K562 (cell line): ENCODE data around the gene REP15. TPM values are rescaled to one million over a fixed set of nuclear protein-coding genes. Genes with fewer than 3 reads are reported as not detected.

ENCODE experiments used
- CBFA2T2 ChIP-seq: fragments of 450-650 bp; conservative IDR thresholded peaks from 2 replicates; pipeline ENCODE4 v1.6.1; 2017; ENCODE audit warnings: mild to moderate bottlenecking
- CSDE1 ChIP-seq, 2 experiments: fragments of 450-650 bp; IDR thresholded peaks; 2 replicates each; pipeline ENCODE4 v1.6.1; 2016; ENCODE audit warnings: mild to moderate bottlenecking in 1 of 2
- EGR1 ChIP-seq: fragments of 450-650 bp; conservative IDR thresholded peaks from 2 replicates; pipeline ENCODE4 v1.6.1; 2017; ENCODE audit warnings: mild to moderate bottlenecking
- FIP1L1 ChIP-seq: fragments of 200-400 bp; formaldehyde crosslinking; IDR thresholded peaks from 2 replicates; pipeline ENCODE4 v1.6.1; 2018; ENCODE audit warnings: mild to moderate bottlenecking, low read depth, low read length; ENCODE audit not compliant: poor library complexity, severe bottlenecking
- HMGN3 ChIP-seq: IDR thresholded peaks from 2 replicates; pipeline ENCODE4 v1.6.1; 2011; ENCODE audit warnings: borderline replicate concordance, low read depth, mild to moderate bottlenecking, mixed read lengths, low read length; ENCODE audit not compliant: insufficient read length; ENCODE audit errors: extremely low read depth
- L3MBTL2 ChIP-seq: fragments of 450-650 bp; IDR thresholded peaks from 2 replicates; pipeline ENCODE4 v1.6.1; 2016; ENCODE audit warnings: mild to moderate bottlenecking, moderate library complexity
- MEF2D ChIP-seq: conservative IDR thresholded peaks from 2 replicates; pipeline ENCODE4 v1.6.1; 2016; ENCODE audit warnings: low read depth, missing genetic modification characterization, missing compliant biosample characterization
- NELFE ChIP-seq: IDR thresholded peaks from 2 replicates; pipeline ENCODE4 v1.6.1; 2011; ENCODE audit warnings: mild to moderate bottlenecking; ENCODE audit not compliant: insufficient read depth, insufficient read length
- ZBTB17 ChIP-seq: fragments of 450-650 bp; formaldehyde crosslinking; IDR thresholded peaks from 2 replicates; pipeline ENCODE4 v1.4.0; 2020; ENCODE audit warnings: mild to moderate bottlenecking
- ZNF184 ChIP-seq: sonication (generic); formaldehyde crosslinking; IDR thresholded peaks from 2 replicates; pipeline ENCODE4 v1.5.0; 2020; ENCODE audit warnings: missing genetic modification reagents
- ZNF217 ChIP-seq: sonication (generic); formaldehyde crosslinking; IDR thresholded peaks from 2 replicates; pipeline ENCODE4 v1.8.0; 2022; ENCODE audit warnings: mild to moderate bottlenecking, missing genetic modification reagents
- ZNF23 ChIP-seq: fragments of 250-450 bp; sonication (Bioruptor Pico); IDR thresholded peaks from 2 replicates; pipeline ENCODE4 v1.4.0; 2020; ENCODE audit warnings: mild to moderate bottlenecking
- ZNF24 ChIP-seq: fragments of 450-650 bp; IDR thresholded peaks from 2 replicates; pipeline ENCODE4 v1.6.1; 2016
- ZNF347 ChIP-seq: fragments of 450-650 bp; formaldehyde crosslinking; IDR thresholded peaks from 2 replicates; pipeline ENCODE4 v1.4.0; 2020; ENCODE audit warnings: low read depth, mild to moderate bottlenecking, moderate library complexity
- ZNF436 ChIP-seq: fragments of 250-450, 450-650 bp; sonication (Bioruptor Pico); formaldehyde crosslinking; IDR thresholded peaks from 2 replicates; pipeline ENCODE4 v1.7.0; 2020; ENCODE audit warnings: mild to moderate bottlenecking
- ZNF830 ChIP-seq: fragments of 250-450 bp; sonication (Bioruptor Pico); IDR thresholded peaks from 2 replicates; pipeline ENCODE4 v1.5.0; 2021; ENCODE audit warnings: mild to moderate bottlenecking
- polyA plus RNA-seq, 8 experiments: library from polyadenylated mRNA; depleted of rRNA in 4 of 8; stranded (reverse) in 5 of 8; unstranded in 3 of 8; fragments of >200 nt; fragmentation: Nextera tagmentation in 2 of 8; fragmentation: Illumina TruSeq in 1 of 8; extraction: Ambion mirVana in 2 of 8; extraction: Trizol in 1 of 8; gene quantifications; 2 replicates each; pipeline versions ENCODE4 v1.2.1 to v1.2.3, GENCODE V29; 2011 to 2014; ENCODE audit warnings: inconsistent platforms in 1 of 8, missing spikeins in 1 of 8
- total RNA-seq, 7 experiments: library from RNA; depleted of rRNA in 6 of 7; stranded (reverse); fragments of >200 nt in 6 of 7; fragmentation: Illumina TruSeq in 2 of 7; extraction: Trizol in 2 of 7; gene quantifications; 2 replicates each; pipeline versions ENCODE4 v1.2.1 to v1.2.3, GENCODE V29; 2011 to 2021; ENCODE audit warnings: low replicate concordance in 1 of 7
- TF ChIP-seq, protein P1 (sequence below): IDR thresholded peaks from 2 replicates; pipeline ENCODE4 v1.6.1; 2014; ENCODE audit warnings: antibody characterized with exemption
- TF ChIP-seq, protein P2 (sequence below), 2 experiments: fragments of 450-650 bp in 1 of 2; sonication (generic) in 1 of 2; formaldehyde crosslinking; conservative IDR thresholded peaks; 2 replicates each; pipeline versions ENCODE4 v1.4.0 to v1.8.1; 2020 to 2022; ENCODE audit warnings: mild to moderate bottlenecking in 1 of 2, missing genetic modification reagents in 1 of 2
- TF ChIP-seq, protein P3 (sequence below): sonication (generic); IDR thresholded peaks from 2 replicates; pipeline ENCODE4 v1.6.1; 2016
- TF ChIP-seq, protein P4 (sequence below): fragments of 250-450 bp; sonication (Bioruptor Pico); IDR thresholded peaks from 2 replicates; pipeline ENCODE4 v1.4.0; 2020

REP15 gene
- total and polyA plus RNA-seq, 9 of the 15 experiments (the other 6 are each of a cell fraction or from before 2014, with no cell fraction given) = not detected

DNA sequence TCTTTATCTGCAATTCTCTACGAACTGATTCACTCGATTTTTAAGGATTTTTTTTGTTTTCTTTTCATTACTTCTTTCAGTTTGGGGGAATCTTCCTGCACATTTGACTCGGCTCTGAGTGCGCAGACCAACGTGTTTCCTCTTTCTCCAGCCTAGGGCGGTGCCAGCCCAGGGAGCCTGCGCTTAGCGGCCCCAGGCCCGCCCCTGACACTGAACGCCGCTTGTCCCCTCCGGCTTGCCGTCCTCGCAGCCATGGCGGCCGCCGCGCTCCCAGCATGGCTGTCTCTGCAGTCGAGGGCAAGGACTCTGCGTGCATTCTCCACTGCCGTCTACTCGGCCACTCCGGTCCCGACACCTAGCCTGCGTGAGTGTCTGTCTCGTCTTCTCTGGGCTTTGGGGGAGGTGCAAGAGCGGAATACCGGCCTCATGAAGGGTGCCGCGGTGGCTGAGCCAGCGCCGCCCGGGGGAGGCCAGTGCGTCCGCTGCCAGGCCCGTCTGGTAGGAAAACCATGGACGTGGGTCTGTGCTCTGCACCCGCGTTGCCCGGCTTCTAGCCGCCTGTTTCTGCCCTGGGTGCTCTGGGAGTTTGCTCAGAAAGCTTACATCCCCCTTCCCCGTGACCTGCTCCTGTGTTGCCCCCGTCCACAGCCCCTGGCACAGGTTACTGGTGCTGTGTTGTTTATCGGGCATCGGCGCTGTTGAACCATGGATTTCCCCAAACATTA, 14.5 kb downstream of the REP15 start, which contains the start of gene MRPS35 (continued):
- TF ChIP-seq, protein P1, sequence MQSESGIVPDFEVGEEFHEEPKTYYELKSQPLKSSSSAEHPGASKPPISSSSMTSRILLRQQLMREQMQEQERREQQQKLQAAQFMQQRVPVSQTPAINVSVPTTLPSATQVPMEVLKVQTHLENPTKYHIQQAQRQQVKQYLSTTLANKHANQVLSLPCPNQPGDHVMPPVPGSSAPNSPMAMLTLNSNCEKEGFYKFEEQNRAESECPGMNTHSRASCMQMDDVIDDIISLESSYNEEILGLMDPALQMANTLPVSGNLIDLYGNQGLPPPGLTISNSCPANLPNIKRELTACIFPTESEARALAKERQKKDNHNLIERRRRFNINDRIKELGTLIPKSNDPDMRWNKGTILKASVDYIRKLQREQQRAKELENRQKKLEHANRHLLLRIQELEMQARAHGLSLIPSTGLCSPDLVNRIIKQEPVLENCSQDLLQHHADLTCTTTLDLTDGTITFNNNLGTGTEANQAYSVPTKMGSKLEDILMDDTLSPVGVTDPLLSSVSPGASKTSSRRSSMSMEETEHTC = no peak
- TF ChIP-seq FIP1L1 (peak; percentile 74), ZNF436 (CRISPR knock-in tag) (no peak), CBFA2T2 (no peak), ZNF184 (CRISPR knock-in tag) (no peak), ZNF217 (CRISPR knock-in tag) (no peak), NELFE (no peak), ZNF23 (CRISPR knock-in tag) (no peak), ZNF347 (CRISPR knock-in tag) (no peak), ZNF24 (no peak), L3MBTL2 (peak; percentile 90), EGR1 (no peak; the same call in 1 of the 2 replicates), ZBTB17 (peak; percentile 70; the same call in 1 of the 2 replicates), ZNF830 (CRISPR knock-in tag) (no peak), HMGN3 (peak; percentile 89), MEF2D (tag) (no peak), CSDE1 (IDR thresholded peaks at IDR 0.05) (0 out of 4 replicates have a peak, but pooled peaks of 1 of the 2 experiments have one; percentile 59)
- TF ChIP-seq, protein P2, sequence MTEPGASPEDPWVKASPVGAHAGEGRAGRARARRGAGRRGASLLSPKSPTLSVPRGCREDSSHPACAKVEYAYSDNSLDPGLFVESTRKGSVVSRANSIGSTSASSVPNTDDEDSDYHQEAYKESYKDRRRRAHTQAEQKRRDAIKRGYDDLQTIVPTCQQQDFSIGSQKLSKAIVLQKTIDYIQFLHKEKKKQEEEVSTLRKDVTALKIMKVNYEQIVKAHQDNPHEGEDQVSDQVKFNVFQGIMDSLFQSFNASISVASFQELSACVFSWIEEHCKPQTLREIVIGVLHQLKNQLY (CRISPR knock-in tag; conservative IDR thresholded peaks at IDR 0.05) = 0 out of 4 replicates have a peak, but pooled peaks have one; percentile 14 to 20
- TF ChIP-seq, protein P3, sequence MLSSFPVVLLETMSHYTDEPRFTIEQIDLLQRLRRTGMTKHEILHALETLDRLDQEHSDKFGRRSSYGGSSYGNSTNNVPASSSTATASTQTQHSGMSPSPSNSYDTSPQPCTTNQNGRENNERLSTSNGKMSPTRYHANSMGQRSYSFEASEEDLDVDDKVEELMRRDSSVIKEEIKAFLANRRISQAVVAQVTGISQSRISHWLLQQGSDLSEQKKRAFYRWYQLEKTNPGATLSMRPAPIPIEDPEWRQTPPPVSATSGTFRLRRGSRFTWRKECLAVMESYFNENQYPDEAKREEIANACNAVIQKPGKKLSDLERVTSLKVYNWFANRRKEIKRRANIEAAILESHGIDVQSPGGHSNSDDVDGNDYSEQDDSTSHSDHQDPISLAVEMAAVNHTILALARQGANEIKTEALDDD = no peak
- TF ChIP-seq, protein P4, sequence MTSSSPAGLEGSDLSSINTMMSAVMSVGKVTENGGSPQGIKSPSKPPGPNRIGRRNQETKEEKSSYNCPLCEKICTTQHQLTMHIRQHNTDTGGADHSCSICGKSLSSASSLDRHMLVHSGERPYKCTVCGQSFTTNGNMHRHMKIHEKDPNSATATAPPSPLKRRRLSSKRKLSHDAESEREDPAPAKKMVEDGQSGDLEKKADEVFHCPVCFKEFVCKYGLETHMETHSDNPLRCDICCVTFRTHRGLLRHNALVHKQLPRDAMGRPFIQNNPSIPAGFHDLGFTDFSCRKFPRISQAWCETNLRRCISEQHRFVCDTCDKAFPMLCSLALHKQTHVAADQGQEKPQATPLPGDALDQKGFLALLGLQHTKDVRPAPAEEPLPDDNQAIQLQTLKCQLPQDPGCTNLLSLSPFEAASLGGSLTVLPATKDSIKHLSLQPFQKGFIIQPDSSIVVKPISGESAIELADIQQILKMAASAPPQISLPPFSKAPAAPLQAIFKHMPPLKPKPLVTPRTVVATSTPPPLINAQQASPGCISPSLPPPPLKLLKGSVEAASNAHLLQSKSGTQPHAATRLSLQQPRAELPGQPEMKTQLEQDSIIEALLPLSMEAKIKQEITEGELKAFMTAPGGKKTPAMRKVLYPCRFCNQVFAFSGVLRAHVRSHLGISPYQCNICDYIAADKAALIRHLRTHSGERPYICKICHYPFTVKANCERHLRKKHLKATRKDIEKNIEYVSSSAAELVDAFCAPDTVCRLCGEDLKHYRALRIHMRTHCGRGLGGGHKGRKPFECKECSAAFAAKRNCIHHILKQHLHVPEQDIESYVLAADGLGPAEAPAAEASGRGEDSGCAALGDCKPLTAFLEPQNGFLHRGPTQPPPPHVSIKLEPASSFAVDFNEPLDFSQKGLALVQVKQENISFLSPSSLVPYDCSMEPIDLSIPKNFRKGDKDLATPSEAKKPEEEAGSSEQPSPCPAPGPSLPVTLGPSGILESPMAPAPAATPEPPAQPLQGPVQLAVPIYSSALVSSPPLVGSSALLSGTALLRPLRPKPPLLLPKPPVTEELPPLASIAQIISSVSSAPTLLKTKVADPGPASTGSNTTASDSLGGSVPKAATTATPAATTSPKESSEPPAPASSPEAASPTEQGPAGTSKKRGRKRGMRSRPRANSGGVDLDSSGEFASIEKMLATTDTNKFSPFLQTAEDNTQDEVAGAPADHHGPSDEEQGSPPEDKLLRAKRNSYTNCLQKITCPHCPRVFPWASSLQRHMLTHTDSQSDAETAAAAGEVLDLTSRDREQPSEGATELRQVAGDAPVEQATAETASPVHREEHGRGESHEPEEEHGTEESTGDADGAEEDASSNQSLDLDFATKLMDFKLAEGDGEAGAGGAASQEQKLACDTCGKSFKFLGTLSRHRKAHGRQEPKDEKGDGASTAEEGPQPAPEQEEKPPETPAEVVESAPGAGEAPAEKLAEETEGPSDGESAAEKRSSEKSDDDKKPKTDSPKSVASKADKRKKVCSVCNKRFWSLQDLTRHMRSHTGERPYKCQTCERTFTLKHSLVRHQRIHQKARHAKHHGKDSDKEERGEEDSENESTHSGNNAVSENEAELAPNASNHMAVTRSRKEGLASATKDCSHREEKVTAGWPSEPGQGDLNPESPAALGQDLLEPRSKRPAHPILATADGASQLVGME (CRISPR knock-in tag) = no peak
